OCI-LY7 (cell line): ENCODE data around the gene APBA3. TPM values are rescaled to one million over a fixed set of nuclear protein-coding genes. Genes with fewer than 3 reads are reported as not detected.

Source experiments
- BruUV-seq: library from RNA; stranded (reverse); fragments of 400-500 nt; replicated peaks from 2 replicates; lab custom pipeline; 2021; lab: Mats Ljungman, UMichigan
- CTCF ChIA-PET: fragments of 300-600 bp; sonication (Branson Sonifier 250); formaldehyde crosslinking; loops from one replicate; lab custom pipeline; 2022; ENCODE audit warnings: antibody characterized with exemption; ENCODE audit not compliant: unreplicated experiment; lab: Charles Lee
- POLR2A ChIA-PET: fragments of 300-600 bp; sonication (Branson Sonifier 250); formaldehyde crosslinking; loops from one replicate; lab custom pipeline; 2022; ENCODE audit warnings: antibody characterized with exemption; lab: Charles Lee
- DNase-seq: peaks from one replicate; pipeline ENCODE4 v3.0.0-alpha.2; 2015; ENCODE audit warnings: low spot score
- H2AFZ ChIP-seq: fragments of 200-600 bp; sonication (generic), shearing (Covaris generic); 2 replicates; pipeline ENCODE4 v1.6.1; 2014; ENCODE audit warnings: mild to moderate bottlenecking, antibody characterized with exemption, low read length, moderate library complexity
- H3K27ac ChIP-seq: fragments of 200-600 bp; sonication (generic); 2 replicates; pipeline ENCODE4 v1.5.1; 2014; ENCODE audit warnings: mixed run types, low read depth, mild to moderate bottlenecking, moderate library complexity, low read length, inconsistent platforms; ENCODE audit not compliant: poor library complexity, severe bottlenecking
- H3K36me3 ChIP-seq: fragments of 200-600 bp; sonication (generic); 2 replicates; pipeline ENCODE4 v1.6.1; 2014; ENCODE audit warnings: mild to moderate bottlenecking, antibody characterized with exemption, low read length, moderate library complexity, mixed read lengths; ENCODE audit not compliant: insufficient read depth
- H3K4me1 ChIP-seq: fragments of 200-600 bp; sonication (generic); 2 replicates; pipeline ENCODE4 v1.5.1; 2014; ENCODE audit warnings: mild to moderate bottlenecking, low read length; ENCODE audit not compliant: insufficient read depth, poor library complexity, severe bottlenecking
- H3K4me2 ChIP-seq: fragments of 200-600 bp; sonication (generic); 2 replicates; pipeline ENCODE4 v1.6.1; 2014; ENCODE audit warnings: mild to moderate bottlenecking, low read length
- H3K4me3 ChIP-seq: fragments of 200-600 bp; sonication (generic); 2 replicates; pipeline ENCODE4 v1.5.1; 2014; ENCODE audit warnings: mild to moderate bottlenecking, low read depth, low read length; ENCODE audit not compliant: poor library complexity, severe bottlenecking
- H3K79me2 ChIP-seq: fragments of 200-600 bp; sonication (generic); 2 replicates; pipeline ENCODE4 v1.6.1; 2016; ENCODE audit warnings: low read depth, mild to moderate bottlenecking, low read length, moderate library complexity, mixed read lengths; ENCODE audit not compliant: insufficient read depth
- H3K9me2 ChIP-seq: fragments of 200-600 bp; sonication (generic); 2 replicates; pipeline ENCODE4 v1.6.1; 2016; ENCODE audit warnings: mild to moderate bottlenecking, low read length, mixed read lengths; ENCODE audit not compliant: insufficient read depth
- H3K9me3 ChIP-seq: fragments of 200-600 bp; sonication (generic); 2 replicates; pipeline ENCODE4 v1.6.1; 2014; ENCODE audit warnings: mild to moderate bottlenecking, mixed run types, low read length, mixed read lengths
- H4K20me1 ChIP-seq: fragments of 200-600 bp; sonication (generic); 2 replicates; pipeline ENCODE4 v1.6.1; 2014; ENCODE audit warnings: mild to moderate bottlenecking, antibody characterized with exemption, low read length, moderate library complexity, mixed read lengths; ENCODE audit not compliant: insufficient read depth
- EZH2phosphoT487 ChIP-seq: fragments of 200-600 bp; sonication (generic); IDR thresholded peaks from 2 replicates; pipeline ENCODE4 v1.6.1; 2018; ENCODE audit warnings: low read depth, borderline replicate concordance, mild to moderate bottlenecking, mixed run types, antibody characterized with exemption, low read length, moderate library complexity, mixed read lengths
- intact Hi-C: fragments of 100-400 bp; cut with micrococcal nuclease; formaldehyde crosslinking; loops from one replicate; pipeline ENCODE4 v1.10.0; 2022; ENCODE audit not compliant: unreplicated experiment
- total RNA-seq, 2 experiments: library from RNA; depleted of rRNA in 1 of 2; stranded (reverse); fragments of >200 nt in 1 of 2; shearing (Covaris generic) in 1 of 2; gene quantifications; 2 replicates each; pipeline ENCODE4 v1.2.3, GENCODE V29; 2014 to 2022
- TF ChIP-seq, protein P1 (sequence below): fragments of 200-600 bp; sonication (generic); conservative IDR thresholded peaks from 2 replicates; pipeline ENCODE4 v1.5.1; 2014; ENCODE audit warnings: mild to moderate bottlenecking, antibody characterized with exemption, low read length, moderate library complexity, mixed read lengths

Gene APBA3
- total RNA-seq, 2 experiments from 2014 or later = 28.7 to 34.7 TPM

DNA sequence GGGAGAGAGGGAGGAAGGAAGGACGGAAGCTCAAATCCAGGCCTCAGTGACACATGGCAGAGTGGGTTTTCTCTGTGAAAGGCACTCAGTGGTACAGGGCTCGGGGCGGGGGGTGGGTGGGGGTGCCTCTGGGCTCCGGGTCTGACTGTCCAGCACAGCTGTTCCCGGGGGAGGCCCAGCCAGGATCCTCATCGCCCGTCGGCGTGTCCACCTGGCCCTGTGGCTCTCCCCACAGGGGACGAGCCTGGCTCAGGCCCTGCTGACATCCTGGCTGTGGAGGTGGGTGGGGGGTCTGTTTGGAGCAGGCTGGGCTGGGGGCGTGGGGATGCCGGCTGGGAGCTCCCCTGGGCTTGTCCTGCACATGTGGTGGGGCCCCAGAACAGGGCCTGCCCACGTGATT is 42.9 kb upstream of the APBA3 start:
- no peaks in the 10 kb centered on the region for H3K9me3 ChIP-seq
- H3K4me2 ChIP-seq = no peak overlapping the region
- no peaks in the 10 kb centered on the region for H4K20me1 ChIP-seq
- H3K79me2 ChIP-seq = no peaks in the 10 kb centered on the region
- no TSS peak for BruUV-seq
- no peak for DNase-seq
- H3K4me1 ChIP-seq = no peaks in the 10 kb centered on the region
- POLR2A ChIA-PET = no interaction called here
- H3K36me3 ChIP-seq = no peaks in the 10 kb centered on the region
- no peak overlapping the region for H3K27ac ChIP-seq
- TF ChIP-seq, protein P1, sequence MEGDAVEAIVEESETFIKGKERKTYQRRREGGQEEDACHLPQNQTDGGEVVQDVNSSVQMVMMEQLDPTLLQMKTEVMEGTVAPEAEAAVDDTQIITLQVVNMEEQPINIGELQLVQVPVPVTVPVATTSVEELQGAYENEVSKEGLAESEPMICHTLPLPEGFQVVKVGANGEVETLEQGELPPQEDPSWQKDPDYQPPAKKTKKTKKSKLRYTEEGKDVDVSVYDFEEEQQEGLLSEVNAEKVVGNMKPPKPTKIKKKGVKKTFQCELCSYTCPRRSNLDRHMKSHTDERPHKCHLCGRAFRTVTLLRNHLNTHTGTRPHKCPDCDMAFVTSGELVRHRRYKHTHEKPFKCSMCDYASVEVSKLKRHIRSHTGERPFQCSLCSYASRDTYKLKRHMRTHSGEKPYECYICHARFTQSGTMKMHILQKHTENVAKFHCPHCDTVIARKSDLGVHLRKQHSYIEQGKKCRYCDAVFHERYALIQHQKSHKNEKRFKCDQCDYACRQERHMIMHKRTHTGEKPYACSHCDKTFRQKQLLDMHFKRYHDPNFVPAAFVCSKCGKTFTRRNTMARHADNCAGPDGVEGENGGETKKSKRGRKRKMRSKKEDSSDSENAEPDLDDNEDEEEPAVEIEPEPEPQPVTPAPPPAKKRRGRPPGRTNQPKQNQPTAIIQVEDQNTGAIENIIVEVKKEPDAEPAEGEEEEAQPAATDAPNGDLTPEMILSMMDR = no peak
- no peak for TF ChIP-seq EZH2phosphoT487
- H3K9me2 ChIP-seq = no peaks in the 10 kb centered on the region
- intact Hi-C loops = no loop called here
- no peak overlapping the region for H3K4me3 ChIP-seq
- CTCF ChIA-PET = no interaction called here
- H2AFZ ChIP-seq = no peak overlapping the region

DNA sequence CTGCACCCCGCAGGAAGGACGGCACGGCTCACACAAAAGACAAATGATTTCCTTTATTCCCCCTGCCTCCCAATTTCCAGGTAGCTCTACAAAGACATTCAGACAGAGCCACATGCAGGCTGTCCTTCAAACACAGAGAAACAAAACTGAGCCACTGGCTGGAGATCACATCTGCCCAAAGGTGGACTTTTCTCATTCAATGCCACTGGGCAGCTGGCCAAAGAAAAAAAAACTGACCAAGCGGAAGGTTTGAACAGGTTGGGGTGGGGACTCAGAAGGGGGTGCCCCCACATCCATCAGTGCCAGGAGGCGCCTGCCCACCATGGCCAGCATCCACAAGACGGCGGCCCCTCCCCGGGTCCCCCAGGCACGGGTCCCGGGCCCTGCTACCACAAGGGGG is 42.5 kb upstream of the APBA3 start:
- CTCF ChIA-PET = no interaction called here
- BruUV-seq = no TSS peak

More for the DNA sequence above, 42.5 kb upstream of the APBA3 start:
- H3K9me3 ChIP-seq = no peaks in the 10 kb centered on the region
- no peak overlapping the region for H3K4me2 ChIP-seq
- no peaks in the 10 kb centered on the region for H3K36me3 ChIP-seq
- no peaks in the 10 kb centered on the region for H3K4me1 ChIP-seq
- intact Hi-C loops = no loop called here
- DNase-seq = no peak
- no peaks in the 10 kb centered on the region for H3K9me2 ChIP-seq
- H3K4me3 ChIP-seq = no peak overlapping the region
- no peak overlapping the region for H3K27ac ChIP-seq
- H2AFZ ChIP-seq = no peak overlapping the region
- POLR2A ChIA-PET = no interaction called here
- no peaks in the 10 kb centered on the region for H3K79me2 ChIP-seq
- TF ChIP-seq EZH2phosphoT487 = no peak
- TF ChIP-seq, protein P1 = no peak
- H4K20me1 ChIP-seq = no peaks in the 10 kb centered on the region
